ENCODE measurements around the gene GPR161. TPM values are rescaled to one million over a fixed set of nuclear protein-coding genes. Genes with fewer than 3 reads are reported as not detected.

GPR161 gene
- total RNA-seq, 1 experiment from 2014 or later = 2.4 TPM

- H3K27ac ChIP-seq (ENCODE audit: low read length) = no peak overlapping the region
- DNase-seq (ENCODE audit: low read depth, low spot score) = no peak
- in situ Hi-C loops (cut with HindIII; ENCODE audit: low pct_unique_long_range_greater_than_20kb, low sequenced_read_pairs) = no loop called here
Observed at GRCh38 chr1:168035345-168035744, 101.4 kb downstream of the GPR161 start.

GRCh38 chr1:168032029-168032428, 104.7 kb downstream of the GPR161 start:
- DNase-seq (ENCODE audit: low read depth, low spot score) = no peak
- POLR2A ChIA-PET = no interaction called here
- CTCF ChIA-PET = no interaction called here
- H3K4me3 ChIP-seq (ENCODE audit: low read depth in 2 of 2, low read length in 2 of 2) = no peak overlapping the region
- no peaks in the 10 kb centered on the region for H3K4me1 ChIP-seq (ENCODE audit: control insufficient read depth, insufficient read depth, low read length)
- H3K27me3 ChIP-seq (ENCODE audit: control insufficient read depth, insufficient read depth, low read length) = no peaks in the 10 kb centered on the region
- no peak overlapping the region for H3K27ac ChIP-seq (ENCODE audit: low read length)
- no TSS peak for BruUV-seq (replicated peaks)
- in situ Hi-C loops (cut with HindIII; ENCODE audit: low pct_unique_long_range_greater_than_20kb, low sequenced_read_pairs) (no loop called here), intact Hi-C loops (cut with micrococcal nuclease; ENCODE audit: unreplicated experiment) (no loop called here)
- H3K36me3 ChIP-seq (ENCODE audit: control insufficient read depth, insufficient read depth, low read length) = peaks cover 4% of the 10 kb centered on the region; the same call in 1 of the 2 replicates
- H3K9me3 ChIP-seq (ENCODE audit: control insufficient read depth, insufficient read depth, low read depth, low read length) = no peaks in the 10 kb centered on the region
- no peak for ATAC-seq
- TF ChIP-seq REST (IDR thresholded peaks at IDR 0.05; ENCODE audit: insufficient read depth in 1 of 2, low read depth in 2 of 2, low read length in 1 of 2) (no peak), SIN3A (IDR thresholded peaks at IDR 0.05; ENCODE audit: borderline replicate concordance, insufficient read depth, low read depth, low read length) (no peak), POLR2AphosphoS5 (IDR thresholded peaks at IDR 0.05; ENCODE audit: low read depth, low read length) (no peak), TCF7L2 (IDR thresholded peaks at IDR 0.05; ENCODE audit: low read depth, low read length) (no peak), CTCF (IDR thresholded peaks at IDR 0.05) (no peak)

More at GRCh38 chr1:168035345-168035744, 101.4 kb downstream of the GPR161 start:
- H3K36me3 ChIP-seq (ENCODE audit: control insufficient read depth, insufficient read depth, low read length) = no peaks in the 10 kb centered on the region; the same call in 1 of the 2 replicates
- H3K9me3 ChIP-seq (ENCODE audit: control insufficient read depth, insufficient read depth, low read depth, low read length) = no peaks in the 10 kb centered on the region
- intact Hi-C loops (cut with micrococcal nuclease; ENCODE audit: unreplicated experiment) = no loop called here
- no peaks in the 10 kb centered on the region for H3K4me1 ChIP-seq (ENCODE audit: control insufficient read depth, insufficient read depth, low read length)
- H3K4me3 ChIP-seq (ENCODE audit: low read depth in 2 of 2, low read length in 2 of 2) = no peak overlapping the region
- POLR2A ChIA-PET = no interaction called here
- CTCF ChIA-PET = no interaction called here
- no peak for TF ChIP-seq TCF7L2 (IDR thresholded peaks at IDR 0.05; ENCODE audit: low read depth, low read length)
- TF ChIP-seq POLR2AphosphoS5 (IDR thresholded peaks at IDR 0.05; ENCODE audit: low read depth, low read length) = no peak
- TF ChIP-seq CTCF (IDR thresholded peaks at IDR 0.05) = no peak
- no peak for TF ChIP-seq REST (IDR thresholded peaks at IDR 0.05; ENCODE audit: insufficient read depth in 1 of 2, low read depth in 2 of 2, low read length in 1 of 2)
- no peak for TF ChIP-seq SIN3A (IDR thresholded peaks at IDR 0.05; ENCODE audit: borderline replicate concordance, insufficient read depth, low read depth, low read length)
- BruUV-seq (replicated peaks) = no TSS peak
- H3K27me3 ChIP-seq (ENCODE audit: control insufficient read depth, insufficient read depth, low read length) = no peaks in the 10 kb centered on the region
- ATAC-seq = no peak
